ENCODE data around the gene GNG7.

DNA sequence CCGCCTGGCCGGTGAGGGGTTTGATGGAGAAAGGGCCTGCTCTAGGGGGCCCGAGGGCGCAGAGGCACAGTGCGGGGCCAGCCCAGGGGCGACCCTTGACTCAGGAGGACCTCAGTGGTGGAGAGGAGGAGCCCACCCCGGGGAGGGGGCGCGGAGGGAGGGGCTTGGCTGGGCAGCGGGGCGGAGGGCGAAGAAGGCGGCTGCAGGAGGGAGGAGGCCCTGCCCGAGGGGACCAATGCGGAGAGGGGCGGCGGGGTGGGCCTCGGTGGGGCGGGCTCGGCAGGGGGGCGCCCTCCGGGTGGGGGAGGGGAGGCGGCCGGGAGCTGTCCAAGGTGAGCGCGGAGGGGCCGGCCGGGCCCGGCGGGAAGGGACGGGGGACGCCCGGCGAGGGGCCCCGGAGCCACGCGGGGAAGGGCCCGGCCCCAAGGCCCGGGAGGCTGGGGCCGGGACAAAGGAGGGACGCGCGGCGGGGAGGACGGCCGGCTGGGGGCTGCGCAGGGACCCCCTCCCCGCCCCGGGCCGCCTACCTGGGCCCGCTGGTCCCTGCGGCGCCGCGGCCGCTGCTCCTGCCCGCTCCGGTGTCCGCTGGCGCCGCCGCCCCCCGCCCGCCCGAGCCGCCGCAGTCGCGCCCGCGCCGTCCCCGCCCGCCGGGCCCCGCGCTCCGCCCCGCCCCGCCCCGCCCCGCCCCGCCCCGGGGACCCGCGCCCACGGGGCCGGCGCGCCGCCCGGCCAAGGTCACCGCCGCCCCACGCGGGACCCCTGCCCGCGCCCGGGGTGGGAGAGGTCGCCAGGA is 18.5 kb upstream of the GNG7 start, which contains the start of gene DIRAS1:
- TF ChIP-seq POLR2A (IDR thresholded peaks at IDR 0.05): no peak
- TF ChIP-seq, protein P1, sequence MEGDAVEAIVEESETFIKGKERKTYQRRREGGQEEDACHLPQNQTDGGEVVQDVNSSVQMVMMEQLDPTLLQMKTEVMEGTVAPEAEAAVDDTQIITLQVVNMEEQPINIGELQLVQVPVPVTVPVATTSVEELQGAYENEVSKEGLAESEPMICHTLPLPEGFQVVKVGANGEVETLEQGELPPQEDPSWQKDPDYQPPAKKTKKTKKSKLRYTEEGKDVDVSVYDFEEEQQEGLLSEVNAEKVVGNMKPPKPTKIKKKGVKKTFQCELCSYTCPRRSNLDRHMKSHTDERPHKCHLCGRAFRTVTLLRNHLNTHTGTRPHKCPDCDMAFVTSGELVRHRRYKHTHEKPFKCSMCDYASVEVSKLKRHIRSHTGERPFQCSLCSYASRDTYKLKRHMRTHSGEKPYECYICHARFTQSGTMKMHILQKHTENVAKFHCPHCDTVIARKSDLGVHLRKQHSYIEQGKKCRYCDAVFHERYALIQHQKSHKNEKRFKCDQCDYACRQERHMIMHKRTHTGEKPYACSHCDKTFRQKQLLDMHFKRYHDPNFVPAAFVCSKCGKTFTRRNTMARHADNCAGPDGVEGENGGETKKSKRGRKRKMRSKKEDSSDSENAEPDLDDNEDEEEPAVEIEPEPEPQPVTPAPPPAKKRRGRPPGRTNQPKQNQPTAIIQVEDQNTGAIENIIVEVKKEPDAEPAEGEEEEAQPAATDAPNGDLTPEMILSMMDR (IDR thresholded peaks at IDR 0.05): no peak

Data from right lobe of liver (tissue), 4 donors.